GM11168 (cell line): ENCODE measurements around the gene MYOM1.

Experiments used
- in situ Hi-C: fragments of 300-500 bp; cut with MboI; formaldehyde crosslinking; loops from one replicate; pipeline ENCODE4 v1.12.0; 2022; ENCODE audit warnings: low sequenced_read_pairs; ENCODE audit not compliant: unreplicated experiment

MYOM1 gene

GRCh38 chr18:3250237-3251107 is 30.7 kb upstream of the MYOM1 start:
- in situ Hi-C loops = loop anchor here (10.0 kb wide), 1 partner anchor 1024 kb away; no protein-coding TSS in a partner anchor

GRCh38 chr18:3248658-3249359 is 29.0 kb upstream of the MYOM1 start:
- in situ Hi-C loops = loop anchor here (5.0 to 25.0 kb wide), 3 partner anchors 254 to 662 kb away; no protein-coding TSS in a partner anchor

- in situ Hi-C loops = loop anchor here (5.0 to 25.0 kb wide), 3 partner anchors 253 to 661 kb away; no protein-coding TSS in a partner anchor
Observed at GRCh38 chr18:3248062-3248657, 28.4 kb upstream of the MYOM1 start.

- in situ Hi-C loops = loop anchor here (5.0 to 25.0 kb wide), 3 partner anchors 253 to 660 kb away; no protein-coding TSS in a partner anchor
Observed at GRCh38 chr18:3247240-3248061, 27.7 kb upstream of the MYOM1 start, which contains the start of gene MYL12A. Gene MYL12A, plus strand, starts transcription at chr18:3247801. Its CDS starts 5,447 bp downstream, at chr18:3253248.

- in situ Hi-C loops = loop anchor here (5.0 to 25.0 kb wide), 3 partner anchors 252 to 659 kb away; no protein-coding TSS in a partner anchor
Observed at GRCh38 chr18:3246635-3247239, 27.0 kb upstream of the MYOM1 start.

GRCh38 chr18:3245853-3246634 is 26.3 kb upstream of the MYOM1 start:
- in situ Hi-C loops = loop anchor here (5.0 to 25.0 kb wide), 3 partner anchors 251 to 659 kb away; no protein-coding TSS in a partner anchor

GRCh38 chr18:3245185-3245564 is 25.4 kb upstream of the MYOM1 start:
- in situ Hi-C loops = loop anchor here (5.0 to 25.0 kb wide), 3 partner anchors 250 to 658 kb away; no protein-coding TSS in a partner anchor

- in situ Hi-C loops = loop anchor here (25.0 kb wide), 1 partner anchor 651 kb away; no protein-coding TSS in a partner anchor
Observed at GRCh38 chr18:3238742-3239141, 19.0 kb upstream of the MYOM1 start.

- in situ Hi-C loops = loop anchor here (25.0 kb wide), 1 partner anchor 649 kb away; no protein-coding TSS in a partner anchor
Observed at GRCh38 chr18:3236470-3236869, 16.7 kb upstream of the MYOM1 start.

- in situ Hi-C loops = loop anchor here (25.0 kb wide), 1 partner anchor 649 kb away; no protein-coding TSS in a partner anchor
Observed at GRCh38 chr18:3235846-3236245, 16.1 kb upstream of the MYOM1 start.

- in situ Hi-C loops = loop anchor here (25.0 kb wide), 1 partner anchor 647 kb away; no protein-coding TSS in a partner anchor
Observed at GRCh38 chr18:3234457-3234856, 14.7 kb upstream of the MYOM1 start.

- in situ Hi-C loops = loop anchor here (25.0 kb wide), 1 partner anchor 646 kb away; no protein-coding TSS in a partner anchor
Observed at GRCh38 chr18:3233433-3234168, 13.8 kb upstream of the MYOM1 start.

GRCh38 chr18:3233004-3233403 is 13.2 kb upstream of the MYOM1 start:
- in situ Hi-C loops = loop anchor here (25.0 kb wide), 1 partner anchor 646 kb away; no protein-coding TSS in a partner anchor

GRCh38 chr18:3230401-3231334 is 10.9 kb upstream of the MYOM1 start:
- in situ Hi-C loops = loop anchor here (25.0 kb wide), 1 partner anchor 643 kb away; no protein-coding TSS in a partner anchor

GRCh38 chr18:3226048-3226447 is 6.3 kb upstream of the MYOM1 start:
- in situ Hi-C loops = loop anchor here (25.0 kb wide), 1 partner anchor 639 kb away; no protein-coding TSS in a partner anchor

GRCh38 chr18:3225588-3225987 is 5.8 kb upstream of the MYOM1 start:
- in situ Hi-C loops = loop anchor here (25.0 kb wide), 1 partner anchor 638 kb away; no protein-coding TSS in a partner anchor
